OCI-LY7 (cell line): ENCODE data around the gene CKAP2L. TPM values are rescaled to one million over a fixed set of nuclear protein-coding genes. Genes with fewer than 3 reads are reported as not detected.

Experiments
- BruUV-seq: library from RNA; stranded (reverse); fragments of 400-500 nt; replicated peaks from 2 replicates; lab custom pipeline; 2021; lab: Mats Ljungman, UMichigan
- CTCF ChIA-PET: fragments of 300-600 bp; sonication (Branson Sonifier 250); formaldehyde crosslinking; loops from one replicate; lab custom pipeline; 2022; ENCODE audit warnings: antibody characterized with exemption; ENCODE audit not compliant: unreplicated experiment; lab: Charles Lee
- POLR2A ChIA-PET: fragments of 300-600 bp; sonication (Branson Sonifier 250); formaldehyde crosslinking; loops from one replicate; lab custom pipeline; 2022; ENCODE audit warnings: antibody characterized with exemption; lab: Charles Lee
- DNase-seq: peaks from one replicate; pipeline ENCODE4 v3.0.0-alpha.2; 2015; ENCODE audit warnings: low spot score
- H2AFZ ChIP-seq: fragments of 200-600 bp; sonication (generic), shearing (Covaris generic); 2 replicates; pipeline ENCODE4 v1.6.1; 2014; ENCODE audit warnings: mild to moderate bottlenecking, antibody characterized with exemption, low read length, moderate library complexity
- H3K27ac ChIP-seq: fragments of 200-600 bp; sonication (generic); 2 replicates; pipeline ENCODE4 v1.5.1; 2014; ENCODE audit warnings: mixed run types, low read depth, mild to moderate bottlenecking, moderate library complexity, low read length, inconsistent platforms; ENCODE audit not compliant: poor library complexity, severe bottlenecking
- H3K36me3 ChIP-seq: fragments of 200-600 bp; sonication (generic); 2 replicates; pipeline ENCODE4 v1.6.1; 2014; ENCODE audit warnings: mild to moderate bottlenecking, antibody characterized with exemption, low read length, moderate library complexity, mixed read lengths; ENCODE audit not compliant: insufficient read depth
- H3K4me1 ChIP-seq: fragments of 200-600 bp; sonication (generic); 2 replicates; pipeline ENCODE4 v1.5.1; 2014; ENCODE audit warnings: mild to moderate bottlenecking, low read length; ENCODE audit not compliant: insufficient read depth, poor library complexity, severe bottlenecking
- H3K4me2 ChIP-seq: fragments of 200-600 bp; sonication (generic); 2 replicates; pipeline ENCODE4 v1.6.1; 2014; ENCODE audit warnings: mild to moderate bottlenecking, low read length
- H3K4me3 ChIP-seq: fragments of 200-600 bp; sonication (generic); 2 replicates; pipeline ENCODE4 v1.5.1; 2014; ENCODE audit warnings: mild to moderate bottlenecking, low read depth, low read length; ENCODE audit not compliant: poor library complexity, severe bottlenecking
- H3K79me2 ChIP-seq: fragments of 200-600 bp; sonication (generic); 2 replicates; pipeline ENCODE4 v1.6.1; 2016; ENCODE audit warnings: low read depth, mild to moderate bottlenecking, low read length, moderate library complexity, mixed read lengths; ENCODE audit not compliant: insufficient read depth
- H3K9me2 ChIP-seq: fragments of 200-600 bp; sonication (generic); 2 replicates; pipeline ENCODE4 v1.6.1; 2016; ENCODE audit warnings: mild to moderate bottlenecking, low read length, mixed read lengths; ENCODE audit not compliant: insufficient read depth
- H3K9me3 ChIP-seq: fragments of 200-600 bp; sonication (generic); 2 replicates; pipeline ENCODE4 v1.6.1; 2014; ENCODE audit warnings: mild to moderate bottlenecking, mixed run types, low read length, mixed read lengths
- H4K20me1 ChIP-seq: fragments of 200-600 bp; sonication (generic); 2 replicates; pipeline ENCODE4 v1.6.1; 2014; ENCODE audit warnings: mild to moderate bottlenecking, antibody characterized with exemption, low read length, moderate library complexity, mixed read lengths; ENCODE audit not compliant: insufficient read depth
- CTCF ChIP-seq: fragments of 200-600 bp; sonication (generic); conservative IDR thresholded peaks from 2 replicates; pipeline ENCODE4 v1.5.1; 2014; ENCODE audit warnings: mild to moderate bottlenecking, antibody characterized with exemption, low read length, moderate library complexity, mixed read lengths
- EZH2phosphoT487 ChIP-seq: fragments of 200-600 bp; sonication (generic); IDR thresholded peaks from 2 replicates; pipeline ENCODE4 v1.6.1; 2018; ENCODE audit warnings: low read depth, borderline replicate concordance, mild to moderate bottlenecking, mixed run types, antibody characterized with exemption, low read length, moderate library complexity, mixed read lengths
- intact Hi-C: fragments of 100-400 bp; cut with micrococcal nuclease; formaldehyde crosslinking; loops from one replicate; pipeline ENCODE4 v1.10.0; 2022; ENCODE audit not compliant: unreplicated experiment
- total RNA-seq, 2 experiments: library from RNA; depleted of rRNA in 1 of 2; stranded (reverse); fragments of >200 nt in 1 of 2; shearing (Covaris generic) in 1 of 2; gene quantifications; 2 replicates each; pipeline ENCODE4 v1.2.3, GENCODE V29; 2014 to 2022

The CKAP2L gene
- total RNA-seq, 2 experiments from 2014 or later = 31.8 to 61.8 TPM

- Histone ChIP-seq H3K4me2 (no peak overlapping the region), H3K36me3 (peaks cover 3% of the 10 kb centered on the region; the same call in 1 of the 2 replicates), H4K20me1 (no peaks in the 10 kb centered on the region), H2AFZ (no peak overlapping the region), H3K79me2 (no peaks in the 10 kb centered on the region), H3K4me3 (no peak overlapping the region), H3K27ac (no peak overlapping the region), H3K9me2 (no peaks in the 10 kb centered on the region), H3K4me1 (peaks cover under 1% of the 10 kb centered on the region), H3K9me3 (no peaks in the 10 kb centered on the region)
- intact Hi-C loops = no loop called here
- BruUV-seq = no TSS peak
- no peak for DNase-seq
- no peak for TF ChIP-seq EZH2phosphoT487
- TF ChIP-seq CTCF = no peak
- CTCF ChIA-PET = no interaction called here
- POLR2A ChIA-PET = no interaction called here
Observed at GRCh38 chr2:112731479-112731878, 32.9 kb downstream of the CKAP2L start.

GRCh38 chr2:112730791-112731190, 33.6 kb downstream of the CKAP2L start:
- H3K4me3 ChIP-seq = no peak overlapping the region
- DNase-seq = no peak
- H2AFZ ChIP-seq = no peak overlapping the region
- peaks cover 5% of the 10 kb centered on the region for H3K4me1 ChIP-seq
- ChIA-PET POLR2A (interaction anchor here (0.6 kb wide), 1 partner anchor 77 kb away, joined by 3 read pairs; no protein-coding TSS in a partner anchor), CTCF (no interaction called here)
- H3K9me2 ChIP-seq = no peaks in the 10 kb centered on the region
- no peaks in the 10 kb centered on the region for H3K79me2 ChIP-seq
- no peak for TF ChIP-seq EZH2phosphoT487
- no peak for TF ChIP-seq CTCF
- no peaks in the 10 kb centered on the region for H3K36me3 ChIP-seq
- BruUV-seq = no TSS peak
- no peaks in the 10 kb centered on the region for H3K9me3 ChIP-seq
- H3K4me2 ChIP-seq = no peak overlapping the region
- no peak overlapping the region for H3K27ac ChIP-seq
- intact Hi-C loops = no loop called here
- H4K20me1 ChIP-seq = no peaks in the 10 kb centered on the region

- H3K9me2 ChIP-seq = no peaks in the 10 kb centered on the region
- H3K4me3 ChIP-seq = no peak overlapping the region
- H3K79me2 ChIP-seq = no peaks in the 10 kb centered on the region
- H3K4me1 ChIP-seq = peaks cover 5% of the 10 kb centered on the region
- H2AFZ ChIP-seq = no peak overlapping the region
- intact Hi-C loops = no loop called here
- no peak for DNase-seq
- no peak overlapping the region for H3K27ac ChIP-seq
- TF ChIP-seq EZH2phosphoT487 = no peak
- no peak for TF ChIP-seq CTCF
- ChIA-PET CTCF (no interaction called here), POLR2A (interaction anchor here (0.5 kb wide), 1 partner anchor 171 kb away, joined by 5 read pairs; no protein-coding TSS in a partner anchor)
- H3K9me3 ChIP-seq = no peaks in the 10 kb centered on the region
- H3K4me2 ChIP-seq = no peak overlapping the region
- H3K36me3 ChIP-seq = no peaks in the 10 kb centered on the region
- no peaks in the 10 kb centered on the region for H4K20me1 ChIP-seq
- no TSS peak for BruUV-seq
Observed at GRCh38 chr2:112730216-112730615, 34.2 kb downstream of the CKAP2L start.
